Liver (tissue), 3 donors: Measurements from ENCODE around the gene TSPY10.
"Not testable (repeated sequence)": the region's sequence is repeated elsewhere in the genome, so short reads cannot be mapped to it uniquely, and the experiment has no call there.

Experiments
- ATF3 ChIP-seq: IDR thresholded peaks from 2 replicates; pipeline ENCODE4 v1.6.1; 2016; ENCODE audit warnings: antibody characterized with exemption
- EGR1 ChIP-seq, 2 donors: IDR thresholded peaks; 2 replicates each; pipeline ENCODE4 v1.6.1; 2016 to 2018; ENCODE audit warnings: antibody characterized with exemption in 2 of 2, low read depth in 2 of 2
- GABPA ChIP-seq, 2 donors: IDR thresholded peaks in 1 of 2; conservative IDR thresholded peaks in 1 of 2; 2 replicates each; pipeline ENCODE4 v1.6.1; 2016; ENCODE audit warnings: antibody characterized with exemption in 2 of 2, mild to moderate bottlenecking in 1 of 2, moderate library complexity in 1 of 2
- HNF4A ChIP-seq, 2 donors: conservative IDR thresholded peaks; 2 replicates each; pipeline ENCODE4 v1.6.1; 2016; ENCODE audit warnings: antibody characterized with exemption in 2 of 2, mild to moderate bottlenecking in 2 of 2
- JUND ChIP-seq, 2 donors: IDR thresholded peaks; 2 replicates each; pipeline ENCODE4 v1.6.1; 2016; ENCODE audit warnings: antibody characterized with exemption in 2 of 2
- REST ChIP-seq: IDR thresholded peaks from 2 replicates; pipeline ENCODE4 v1.6.1; 2016; ENCODE audit warnings: antibody characterized with exemption, mild to moderate bottlenecking
- RXRA ChIP-seq, 2 donors: IDR thresholded peaks; 2 replicates each; pipeline ENCODE4 v1.6.1; 2017 to 2018; ENCODE audit warnings: antibody characterized with exemption in 2 of 2, mild to moderate bottlenecking in 1 of 2
- SP1 ChIP-seq: IDR thresholded peaks from 2 replicates; pipeline ENCODE4 v1.6.1; 2018; ENCODE audit warnings: antibody characterized with exemption, mild to moderate bottlenecking
- TAF1 ChIP-seq: conservative IDR thresholded peaks from 2 replicates; pipeline ENCODE4 v1.6.1; 2016; ENCODE audit warnings: antibody characterized with exemption, mild to moderate bottlenecking
- ZBTB33 ChIP-seq: IDR thresholded peaks from 2 replicates; pipeline ENCODE4 v1.6.1; 2016; ENCODE audit warnings: antibody characterized with exemption
- TF ChIP-seq, protein P1 (sequence below): fragments of 150-350 bp; IDR thresholded peaks from 2 replicates; pipeline ENCODE4 v1.5.1; 2017; ENCODE audit warnings: improper control_type of control experiment, low read depth, low read length; ENCODE audit not compliant: missing input control
- TF ChIP-seq, protein P2 (sequence below): IDR thresholded peaks from 2 replicates; pipeline ENCODE4 v1.6.1; 2016; ENCODE audit warnings: antibody characterized with exemption
- donor health status: healthy.
- donor health status: healthy.

DNA sequence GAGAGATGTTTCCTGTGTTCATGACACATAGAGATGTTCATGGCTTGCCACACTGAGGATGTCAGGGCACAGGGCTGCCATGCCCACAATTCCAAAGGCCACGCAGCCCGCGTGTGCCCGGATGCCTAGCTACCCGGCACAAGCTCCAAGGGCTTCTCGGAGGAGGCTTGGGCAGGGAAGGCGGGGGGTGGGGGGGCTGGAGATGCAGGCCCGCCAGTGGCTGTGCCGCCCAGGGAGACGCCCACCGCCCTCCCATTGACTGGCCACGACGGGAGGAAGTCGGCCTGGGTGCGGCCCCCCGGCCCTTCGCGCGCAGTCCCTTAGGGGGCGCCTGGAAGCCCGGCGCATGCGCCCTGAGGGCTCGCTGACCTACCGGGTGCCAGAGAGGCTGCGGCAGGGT is 40.7 kb upstream of the TSPY10 start, which contains the start of gene TSPY9:
- not testable (repeated sequence) for TF ChIP-seq SP1; REST; GABPA (IDR thresholded peaks at IDR 0.05 in 1 of 2, conservative IDR thresholded peaks at IDR 0.05 in 1 of 2); TAF1; JUND (IDR thresholded peaks at IDR 0.05); ATF3; HNF4A (conservative IDR thresholded peaks at IDR 0.05); RXRA (IDR thresholded peaks at IDR 0.05); EGR1 (IDR thresholded peaks at IDR 0.05; ENCODE audit: low read depth in 2 of 2); ZBTB33
- TF ChIP-seq, protein P1, sequence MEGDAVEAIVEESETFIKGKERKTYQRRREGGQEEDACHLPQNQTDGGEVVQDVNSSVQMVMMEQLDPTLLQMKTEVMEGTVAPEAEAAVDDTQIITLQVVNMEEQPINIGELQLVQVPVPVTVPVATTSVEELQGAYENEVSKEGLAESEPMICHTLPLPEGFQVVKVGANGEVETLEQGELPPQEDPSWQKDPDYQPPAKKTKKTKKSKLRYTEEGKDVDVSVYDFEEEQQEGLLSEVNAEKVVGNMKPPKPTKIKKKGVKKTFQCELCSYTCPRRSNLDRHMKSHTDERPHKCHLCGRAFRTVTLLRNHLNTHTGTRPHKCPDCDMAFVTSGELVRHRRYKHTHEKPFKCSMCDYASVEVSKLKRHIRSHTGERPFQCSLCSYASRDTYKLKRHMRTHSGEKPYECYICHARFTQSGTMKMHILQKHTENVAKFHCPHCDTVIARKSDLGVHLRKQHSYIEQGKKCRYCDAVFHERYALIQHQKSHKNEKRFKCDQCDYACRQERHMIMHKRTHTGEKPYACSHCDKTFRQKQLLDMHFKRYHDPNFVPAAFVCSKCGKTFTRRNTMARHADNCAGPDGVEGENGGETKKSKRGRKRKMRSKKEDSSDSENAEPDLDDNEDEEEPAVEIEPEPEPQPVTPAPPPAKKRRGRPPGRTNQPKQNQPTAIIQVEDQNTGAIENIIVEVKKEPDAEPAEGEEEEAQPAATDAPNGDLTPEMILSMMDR: not testable (repeated sequence)
- TF ChIP-seq, protein P2, sequence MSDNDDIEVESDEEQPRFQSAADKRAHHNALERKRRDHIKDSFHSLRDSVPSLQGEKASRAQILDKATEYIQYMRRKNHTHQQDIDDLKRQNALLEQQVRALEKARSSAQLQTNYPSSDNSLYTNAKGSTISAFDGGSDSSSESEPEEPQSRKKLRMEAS: not testable (repeated sequence)
